Immature natural killer cell (primary cell): ENCODE results near the gene CCT5. TPM values are rescaled to one million over a fixed set of nuclear protein-coding genes. Genes with fewer than 3 reads are reported as not detected.

Experiments used
- DNase-seq, 3 donors: peaks; one replicate each; pipeline ENCODE4 v3.0.0; 2022; ENCODE audit warnings: mixed read lengths in 1 of 3
- H3K27ac Mint-ChIP-seq, 6 donors: one replicate each; pipeline ENCODE4 v1.8.0; 2020; ENCODE audit warnings: mixed read lengths in 6 of 6, mild to moderate bottlenecking in 5 of 6, inconsistent platforms in 4 of 6, moderate library complexity in 3 of 6
- H3K27me3 Mint-ChIP-seq, 3 donors: one replicate each; pipeline ENCODE4 v1.8.0; 2020 to 2021; ENCODE audit warnings: low read depth in 3 of 3, mild to moderate bottlenecking in 3 of 3, mixed read lengths in 3 of 3, moderate library complexity in 3 of 3, inconsistent platforms in 1 of 3
- H3K36me3 Mint-ChIP-seq, 3 donors: one replicate each; pipeline ENCODE4 v1.8.0; 2020; ENCODE audit warnings: mixed read lengths in 3 of 3, inconsistent platforms in 2 of 3, mild to moderate bottlenecking in 2 of 3
- H3K4me1 Mint-ChIP-seq, 2 donors: one replicate each; pipeline ENCODE4 v1.8.0; 2020; ENCODE audit warnings: inconsistent platforms in 2 of 2, mild to moderate bottlenecking in 2 of 2, mixed read lengths in 2 of 2, moderate library complexity in 1 of 2
- H3K4me3 Mint-ChIP-seq, 5 donors: one replicate each; pipeline ENCODE4 v1.8.0; 2020; ENCODE audit warnings: mild to moderate bottlenecking in 5 of 5, mixed read lengths in 5 of 5, inconsistent platforms in 3 of 5, moderate library complexity in 3 of 5
- H3K9me3 Mint-ChIP-seq, 6 donors: one replicate each; pipeline ENCODE4 v1.8.0; 2020; ENCODE audit warnings: mild to moderate bottlenecking in 6 of 6, mixed read lengths in 6 of 6, inconsistent platforms in 4 of 6, moderate library complexity in 3 of 6
- polyA plus RNA-seq, 3 donors: library from polyadenylated mRNA; unstranded; fragments of 300-500 nt; fragmentation: Illumina TruSeq; gene quantifications; one replicate each; pipeline ENCODE4 v1.2.3, GENCODE V29; 2021

The CCT5 gene
- polyA plus RNA-seq, 3 donors from 2014 or later = 182 to 227 (median 211) TPM

DNA sequence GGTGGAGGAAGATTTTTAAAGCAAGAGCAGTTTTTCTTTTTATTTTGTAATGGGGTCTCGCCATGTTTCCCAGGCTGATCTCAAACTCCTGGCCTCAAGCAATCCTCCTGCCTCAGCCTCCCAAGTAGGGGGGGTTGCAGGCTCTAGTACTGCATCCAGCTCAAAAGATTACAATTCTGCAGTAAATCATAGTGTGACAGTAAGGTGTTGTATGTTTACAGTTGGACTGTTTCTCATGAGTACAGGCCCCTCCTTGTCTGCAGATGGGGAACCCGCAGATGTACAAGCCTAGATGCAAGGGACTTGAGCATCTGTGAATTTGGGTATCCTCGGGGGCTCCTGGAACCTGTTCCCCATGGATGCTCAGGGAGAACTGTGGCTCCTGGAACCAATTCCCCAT is 3.3 kb downstream of the CCT5 start:
- Mint-ChIP-seq H3K4me3 (no peak overlapping the region), H3K27me3 (peaks cover 12 to 17% (median 12%) of the 10 kb centered on the region in 3 donors), H3K4me1 (peaks cover 46 to 60% of the 10 kb centered on the region in 2 donors), H3K36me3 (peaks cover 16 to 25% (median 20%) of the 10 kb centered on the region in 3 donors), H3K27ac (no peak overlapping the region), H3K9me3 (no peaks in the 10 kb centered on the region)
- DNase-seq = no peak

DNA sequence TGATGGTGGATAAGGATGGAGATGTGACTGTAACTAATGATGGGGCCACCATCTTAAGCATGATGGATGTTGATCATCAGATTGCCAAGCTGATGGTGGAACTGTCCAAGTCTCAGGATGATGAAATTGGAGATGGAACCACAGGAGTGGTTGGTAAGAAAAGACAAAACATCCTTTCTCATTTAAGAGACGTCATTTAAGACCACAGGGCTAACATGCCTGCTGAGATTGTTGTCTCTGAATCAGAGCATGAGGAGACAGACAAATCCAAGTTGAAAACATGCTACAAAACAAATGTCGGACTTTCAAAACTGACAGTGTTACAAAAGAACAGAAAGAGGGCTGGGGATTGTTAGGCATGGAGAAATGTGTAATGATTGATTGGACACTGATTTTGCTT is 4.6 kb downstream of the CCT5 start:
- no peaks in the 10 kb centered on the region for H3K9me3 Mint-ChIP-seq
- H3K27ac Mint-ChIP-seq = peak overlapping the region in 1 of 6 donors; percentile 53
- peaks cover 22 to 36% (median 27%) of the 10 kb centered on the region in 3 donors for H3K36me3 Mint-ChIP-seq
- peaks cover 5 to 7% (median 6%) of the 10 kb centered on the region in 3 donors for H3K27me3 Mint-ChIP-seq
- no peak overlapping the region for H3K4me3 Mint-ChIP-seq
- H3K4me1 Mint-ChIP-seq = peaks cover 37 to 54% of the 10 kb centered on the region in 2 donors
- no peak for DNase-seq

DNA sequence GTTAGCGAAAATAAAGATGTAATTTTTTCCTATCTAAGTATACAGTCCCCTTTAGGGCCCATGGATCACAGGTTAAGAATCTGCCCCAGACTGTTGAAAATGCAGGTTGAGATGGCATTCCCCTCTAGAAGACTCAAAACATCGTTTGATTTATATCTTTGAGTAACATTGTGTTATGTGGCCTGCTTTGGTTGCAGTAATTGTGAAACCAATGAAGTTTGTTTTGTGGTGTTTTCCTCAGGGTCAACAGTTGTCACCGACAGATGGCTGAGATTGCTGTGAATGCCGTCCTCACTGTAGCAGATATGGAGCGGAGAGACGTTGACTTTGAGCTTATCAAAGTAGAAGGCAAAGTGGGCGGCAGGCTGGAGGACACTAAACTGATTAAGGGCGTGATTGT is 7.8 kb downstream of the CCT5 start:
- H3K27ac Mint-ChIP-seq = peak overlapping the region in 1 of 6 donors; percentile 17
- H3K4me3 Mint-ChIP-seq = no peak overlapping the region
- no peak for DNase-seq
- H3K9me3 Mint-ChIP-seq = no peaks in the 10 kb centered on the region
- peaks cover 26 to 58% (median 41%) of the 10 kb centered on the region in 3 donors for H3K36me3 Mint-ChIP-seq
- peaks cover 17 to 36% of the 10 kb centered on the region in 2 donors for H3K4me1 Mint-ChIP-seq
- H3K27me3 Mint-ChIP-seq = no peaks in the 10 kb centered on the region

DNA sequence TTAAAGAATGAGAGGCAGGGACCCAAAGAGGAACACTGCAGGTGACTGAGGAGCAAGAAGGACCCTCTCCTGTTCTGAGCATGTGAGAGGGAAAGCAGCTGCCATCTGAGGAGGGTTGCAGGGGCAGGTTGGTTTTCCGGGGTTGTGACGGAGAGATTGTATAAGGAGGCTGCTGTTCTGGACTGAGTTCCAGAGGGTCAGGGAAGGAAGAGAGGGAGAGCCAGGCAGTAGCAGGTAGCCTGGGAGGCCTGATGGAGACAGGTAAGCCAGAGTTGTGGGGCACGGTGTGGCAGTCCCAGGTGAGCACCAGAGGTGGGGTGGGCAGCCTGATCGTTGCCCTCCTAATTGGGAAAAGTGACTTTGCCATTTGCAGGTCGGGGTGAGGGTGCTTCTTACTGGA is 9.8 kb downstream of the CCT5 start:
- Mint-ChIP-seq H3K4me1 (peaks cover 6 to 21% of the 10 kb centered on the region in 2 donors), H3K4me3 (no peak overlapping the region), H3K9me3 (no peaks in the 10 kb centered on the region), H3K27me3 (no peaks in the 10 kb centered on the region), H3K27ac (peak overlapping the region in 4 of 6 donors; percentile 24 to 59 (median 38)), H3K36me3 (peaks cover 29 to 71% (median 52%) of the 10 kb centered on the region in 3 donors)
- no peak for DNase-seq

DNA sequence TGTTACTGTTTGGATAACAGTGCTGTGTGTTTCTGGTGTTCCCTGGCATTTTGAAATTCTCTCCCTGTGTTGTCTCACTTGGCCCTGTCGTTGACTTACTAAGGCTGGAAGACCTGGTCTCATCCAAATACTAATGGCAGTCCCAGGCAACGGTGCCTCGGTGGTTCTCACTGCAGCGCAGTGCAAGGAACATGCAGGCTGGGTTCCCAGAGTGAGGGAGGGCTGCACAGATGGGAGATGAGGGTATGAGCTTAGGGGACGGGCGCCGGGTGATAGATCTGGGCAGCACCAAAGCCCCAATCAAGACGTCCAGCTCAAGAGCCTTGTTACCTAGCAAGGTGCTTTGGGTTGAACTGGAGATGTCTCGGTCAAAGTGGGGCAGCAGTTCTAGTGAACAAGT is 11.0 kb downstream of the CCT5 start:
- Mint-ChIP-seq H3K27ac (no peak overlapping the region), H3K4me1 (peaks cover 2 to 10% of the 10 kb centered on the region in 2 donors), H3K9me3 (no peaks in the 10 kb centered on the region), H3K4me3 (no peak overlapping the region), H3K27me3 (no peaks in the 10 kb centered on the region), H3K36me3 (peaks cover 25 to 69% (median 42%) of the 10 kb centered on the region in 3 donors)
- no peak for DNase-seq

DNA sequence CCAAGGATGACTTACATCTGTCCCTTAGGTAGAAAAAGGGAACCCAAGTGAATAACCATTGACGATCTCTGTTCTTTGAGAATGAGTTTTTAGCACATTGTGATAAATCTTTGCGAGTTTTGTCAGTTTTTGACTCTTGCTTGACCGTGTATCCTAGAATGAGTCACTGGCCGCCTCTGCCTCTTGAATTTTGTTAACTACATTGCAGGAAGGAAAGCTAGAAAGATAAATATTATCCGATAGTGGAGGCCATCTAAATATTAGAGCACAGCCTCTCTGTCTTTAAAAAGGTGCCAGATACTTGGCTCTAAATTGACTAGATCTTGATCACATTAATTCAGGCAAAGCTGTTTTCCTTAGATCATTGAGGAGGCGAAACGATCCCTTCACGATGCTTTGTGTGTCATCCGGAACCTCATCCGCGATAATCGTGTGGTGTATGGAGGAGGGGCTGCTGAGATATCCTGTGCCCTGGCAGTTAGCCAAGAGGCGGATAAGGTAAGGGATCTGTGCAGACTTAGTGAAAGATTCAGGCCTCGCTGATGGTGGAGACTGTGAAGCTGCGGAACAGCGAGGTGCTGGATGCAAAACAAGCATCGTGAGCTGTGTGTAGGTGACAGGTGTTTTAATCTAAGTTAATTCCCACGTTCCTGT is 12.2 kb downstream of the CCT5 start:
- H3K9me3 Mint-ChIP-seq = no peaks in the 10 kb centered on the region
- H3K4me1 Mint-ChIP-seq = peaks cover 2 to 9% of the 10 kb centered on the region in 2 donors
- peaks cover 0 to 4% (median 0%) of the 10 kb centered on the region in 3 donors for H3K27me3 Mint-ChIP-seq
- peaks cover 25 to 64% (median 40%) of the 10 kb centered on the region in 3 donors for H3K36me3 Mint-ChIP-seq
- H3K4me3 Mint-ChIP-seq = no peak overlapping the region
- no peak overlapping the region for H3K27ac Mint-ChIP-seq
- no peak for DNase-seq

DNA sequence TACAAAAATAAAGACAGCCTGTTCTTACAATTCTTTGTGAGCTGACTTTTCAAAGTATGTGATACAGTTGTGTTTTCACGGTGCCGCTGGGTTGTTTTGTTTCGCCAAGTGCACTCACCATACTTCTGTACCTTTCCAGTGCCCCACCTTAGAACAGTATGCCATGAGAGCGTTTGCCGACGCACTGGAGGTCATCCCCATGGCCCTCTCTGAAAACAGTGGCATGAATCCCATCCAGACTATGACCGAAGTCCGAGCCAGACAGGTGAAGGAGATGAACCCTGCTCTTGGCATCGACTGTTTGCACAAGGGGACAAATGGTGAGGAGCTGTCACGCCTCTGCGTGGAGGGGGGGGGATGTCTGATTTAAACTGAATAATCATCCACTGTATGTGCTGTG is 12.9 kb downstream of the CCT5 start:
- Mint-ChIP-seq H3K9me3 (no peaks in the 10 kb centered on the region), H3K27me3 (peaks cover 0 to 4% (median 0%) of the 10 kb centered on the region in 3 donors), H3K36me3 (peaks cover 23 to 58% (median 37%) of the 10 kb centered on the region in 3 donors), H3K27ac (no peak overlapping the region), H3K4me1 (peaks cover 2 to 9% of the 10 kb centered on the region in 2 donors), H3K4me3 (no peak overlapping the region)
- DNase-seq = no peak

DNA sequence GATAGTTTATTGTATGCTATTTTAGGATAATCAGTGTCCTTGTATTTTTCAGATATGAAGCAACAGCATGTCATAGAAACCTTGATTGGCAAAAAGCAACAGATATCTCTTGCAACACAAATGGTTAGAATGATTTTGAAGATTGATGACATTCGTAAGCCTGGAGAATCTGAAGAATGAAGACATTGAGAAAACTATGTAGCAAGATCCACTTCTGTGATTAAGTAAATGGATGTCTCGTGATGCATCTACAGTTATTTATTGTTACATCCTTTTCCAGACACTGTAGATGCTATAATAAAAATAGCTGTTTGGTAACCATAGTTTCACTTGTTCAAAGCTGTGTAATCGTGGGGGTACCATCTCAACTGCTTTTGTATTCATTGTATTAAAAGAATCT is 14.5 kb downstream of the CCT5 start:
- Mint-ChIP-seq H3K4me3 (no peak overlapping the region), H3K36me3 (peaks cover 14 to 44% (median 27%) of the 10 kb centered on the region in 3 donors), H3K4me1 (peaks cover 0 to 5% of the 10 kb centered on the region in 2 donors), H3K9me3 (no peaks in the 10 kb centered on the region), H3K27ac (peak overlapping the region in 2 of 6 donors; percentile 34 to 45), H3K27me3 (peaks cover 0 to 4% (median 2%) of the 10 kb centered on the region in 3 donors)
- no peak for DNase-seq

DNA sequence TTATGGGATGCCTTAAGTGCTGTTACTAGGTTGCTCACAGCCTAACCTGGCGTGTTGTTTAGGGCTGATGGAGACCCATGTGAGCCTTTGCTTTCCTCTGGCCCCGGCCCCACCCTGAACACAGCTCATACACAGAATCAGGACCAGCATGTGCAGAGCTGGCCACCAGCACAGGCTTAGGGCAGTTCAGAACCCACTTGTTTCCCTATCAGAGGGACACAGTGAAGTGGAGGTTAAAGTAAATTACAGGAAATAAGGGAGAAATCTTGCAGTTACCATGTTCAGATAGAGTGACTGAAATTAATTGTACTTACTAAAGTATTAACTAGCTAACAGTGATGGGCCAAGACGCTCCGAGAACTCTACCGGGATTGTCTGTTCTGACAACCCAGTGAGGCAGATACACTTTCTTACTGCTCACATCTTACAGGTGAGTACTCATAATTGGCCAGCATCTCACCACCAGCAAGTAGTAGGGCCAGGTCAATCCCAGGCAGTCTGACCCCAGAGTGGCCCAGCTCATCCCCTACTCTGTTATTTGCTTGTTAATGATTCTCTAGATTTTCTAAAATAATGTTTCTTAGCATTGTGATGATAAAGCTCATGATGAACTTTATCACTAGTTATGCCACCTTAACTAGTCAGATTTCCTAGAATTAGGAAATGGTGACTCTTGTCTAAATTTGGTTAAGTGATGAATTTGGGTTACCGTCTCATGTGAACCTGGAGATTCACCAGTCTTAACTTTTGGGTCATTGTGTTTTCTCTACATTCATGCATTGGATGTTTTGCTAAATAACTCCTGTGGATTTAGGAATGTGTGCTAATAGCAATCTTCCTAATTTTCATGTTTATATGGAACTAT is 15.4 kb downstream of the CCT5 start:
- peak overlapping the region in 1 of 6 donors; percentile 68 for H3K27ac Mint-ChIP-seq
- H3K9me3 Mint-ChIP-seq = no peaks in the 10 kb centered on the region
- H3K36me3 Mint-ChIP-seq = peaks cover 10 to 40% (median 22%) of the 10 kb centered on the region in 3 donors

DNA sequence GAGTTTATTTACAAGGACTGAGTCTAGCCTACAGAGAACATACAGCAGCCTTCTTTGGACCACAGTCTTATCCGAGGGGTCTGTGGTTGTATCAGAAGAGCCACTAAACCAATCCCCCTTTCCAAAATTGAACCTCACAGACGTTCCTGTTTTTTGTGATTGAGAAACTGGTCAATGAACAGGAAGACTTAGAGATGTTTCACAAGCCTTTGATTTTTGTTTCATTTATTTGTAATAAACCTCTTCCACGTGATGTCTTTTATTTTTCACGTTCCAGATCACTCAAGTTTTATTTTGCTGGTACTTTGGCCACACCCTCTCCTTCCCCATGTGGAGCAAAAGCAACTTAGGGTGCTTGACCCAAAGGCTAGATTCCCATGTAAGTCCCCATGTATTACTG is 16.1 kb downstream of the CCT5 start:
- peaks cover 10 to 36% (median 20%) of the 10 kb centered on the region in 3 donors for H3K36me3 Mint-ChIP-seq
- H3K4me1 Mint-ChIP-seq = no peaks in the 10 kb centered on the region
- H3K27ac Mint-ChIP-seq = peak overlapping the region in 2 of 6 donors; percentile 7 to 9
- H3K4me3 Mint-ChIP-seq = no peak overlapping the region
- H3K9me3 Mint-ChIP-seq = no peaks in the 10 kb centered on the region
- no peak for DNase-seq
- peaks cover 0 to 4% (median 2%) of the 10 kb centered on the region in 3 donors for H3K27me3 Mint-ChIP-seq

More for the DNA sequence above, 15.4 kb downstream of the CCT5 start:
- DNase-seq = no peak
- Mint-ChIP-seq H3K27me3 (peaks cover 0 to 4% (median 2%) of the 10 kb centered on the region in 3 donors), H3K4me3 (no peak overlapping the region), H3K4me1 (no peaks in the 10 kb centered on the region)

DNA sequence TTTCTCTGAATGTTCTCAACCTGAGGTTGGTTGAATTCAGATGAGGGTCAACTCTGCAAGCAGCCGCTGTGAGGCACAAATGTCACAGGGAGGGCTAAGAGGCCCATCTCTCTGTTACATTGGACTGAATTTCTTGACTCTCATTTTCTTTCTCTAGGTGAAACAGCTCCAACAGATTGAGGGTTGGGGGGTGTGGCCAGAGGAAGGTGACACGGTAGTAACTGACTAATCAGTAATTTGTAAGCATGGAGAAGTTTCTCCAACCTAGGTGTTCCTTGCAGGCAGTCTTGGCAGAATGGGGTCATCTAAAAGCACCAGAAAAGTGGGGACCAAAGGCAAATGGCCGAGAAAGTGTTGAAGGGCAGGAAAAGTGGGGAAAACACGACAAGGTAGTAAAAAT is 16.8 kb downstream of the CCT5 start:
- peaks cover 10 to 31% (median 20%) of the 10 kb centered on the region in 3 donors for H3K36me3 Mint-ChIP-seq
- no peak for DNase-seq
- no peak overlapping the region for H3K27ac Mint-ChIP-seq
- H3K27me3 Mint-ChIP-seq = peaks cover 0 to 6% (median 2%) of the 10 kb centered on the region in 3 donors
- no peaks in the 10 kb centered on the region for H3K9me3 Mint-ChIP-seq
- H3K4me3 Mint-ChIP-seq = no peak overlapping the region
- no peaks in the 10 kb centered on the region for H3K4me1 Mint-ChIP-seq

DNA sequence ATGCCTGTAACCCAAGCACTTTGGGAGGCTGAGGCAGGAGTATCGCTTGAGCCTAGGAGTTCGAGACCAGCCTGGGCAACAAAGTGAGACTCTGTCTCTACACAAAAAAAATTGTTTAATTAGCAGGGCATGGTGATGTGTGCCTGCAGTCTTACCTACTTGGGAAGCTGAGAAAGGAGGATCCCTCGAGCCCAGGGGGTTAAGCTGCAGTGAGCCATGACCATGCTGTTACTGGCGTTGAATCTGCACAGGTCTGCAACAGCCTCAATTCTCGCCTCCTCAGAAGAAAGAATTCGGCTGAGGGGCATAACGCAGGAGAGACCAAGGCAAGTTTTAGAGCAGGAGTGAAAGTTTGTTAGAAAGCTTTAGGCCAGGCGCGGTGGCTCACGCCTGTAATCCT is 18.0 kb downstream of the CCT5 start:
- peak overlapping the region in 1 of 6 donors; percentile 10 for H3K27ac Mint-ChIP-seq
- H3K27me3 Mint-ChIP-seq = peaks cover under 1 to 8% (median 6%) of the 10 kb centered on the region in 3 donors
- DNase-seq = no peak
- no peak overlapping the region for H3K4me3 Mint-ChIP-seq
- H3K4me1 Mint-ChIP-seq = no peaks in the 10 kb centered on the region
- H3K36me3 Mint-ChIP-seq = peaks cover 6 to 23% (median 15%) of the 10 kb centered on the region in 3 donors
- no peaks in the 10 kb centered on the region for H3K9me3 Mint-ChIP-seq

DNA sequence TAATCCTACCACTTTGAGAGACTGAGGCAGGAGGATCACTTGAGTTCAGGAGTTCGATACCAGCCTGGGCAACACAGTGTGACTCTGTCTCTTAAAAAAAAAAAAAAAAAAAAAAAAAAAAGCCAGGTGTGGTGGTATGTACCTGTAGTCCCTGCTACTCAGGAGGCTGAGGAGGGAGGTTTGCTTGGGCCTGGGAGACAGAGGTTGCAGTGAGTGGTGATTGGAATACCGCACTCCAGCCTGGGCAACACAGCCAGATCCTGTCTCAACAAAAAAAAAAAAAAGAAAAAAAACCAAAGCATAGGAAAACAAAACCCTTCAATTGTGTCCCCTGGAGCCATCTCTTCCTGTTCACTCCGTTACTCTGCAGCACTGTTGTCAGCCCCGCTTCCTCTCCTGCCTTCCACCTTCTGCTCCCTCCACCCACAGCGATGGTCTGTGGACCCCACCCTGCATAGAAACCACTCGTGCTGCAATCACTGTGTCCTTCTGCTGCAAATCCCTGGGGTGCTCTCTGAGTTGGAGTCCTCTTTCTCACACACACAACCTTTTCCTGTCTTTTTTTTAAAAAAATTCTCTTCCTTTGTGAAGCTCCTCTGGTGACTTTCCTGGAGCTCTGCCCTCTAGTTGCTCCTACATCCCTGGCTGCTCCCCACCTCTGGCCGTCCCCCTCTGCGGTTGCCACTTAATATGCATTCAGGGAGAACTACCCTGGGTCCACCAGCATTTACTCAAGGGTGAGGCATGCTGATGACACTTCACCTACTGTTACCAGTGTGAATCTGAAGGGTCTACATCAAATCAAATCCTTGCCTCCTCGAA is 22.2 kb downstream of the CCT5 start:
- H3K4me1 Mint-ChIP-seq = peaks cover 5 to 7% of the 10 kb centered on the region in 2 donors
- peaks cover 3 to 5% (median 3%) of the 10 kb centered on the region in 3 donors for H3K36me3 Mint-ChIP-seq
- H3K27me3 Mint-ChIP-seq = peaks cover 10% of the 10 kb centered on the region in 3 donors
- no peak overlapping the region for H3K27ac Mint-ChIP-seq
- H3K4me3 Mint-ChIP-seq = no peak overlapping the region
- no peak for DNase-seq
- H3K9me3 Mint-ChIP-seq = no peaks in the 10 kb centered on the region
